ENCODE measurements around the gene DAAM1. TPM values are rescaled to one million over a fixed set of nuclear protein-coding genes. Genes with fewer than 3 reads are reported as not detected.

The DAAM1 gene
- total RNA-seq, 2 donors from 2014 or later = 94.0 to 99.4 TPM

DNA sequence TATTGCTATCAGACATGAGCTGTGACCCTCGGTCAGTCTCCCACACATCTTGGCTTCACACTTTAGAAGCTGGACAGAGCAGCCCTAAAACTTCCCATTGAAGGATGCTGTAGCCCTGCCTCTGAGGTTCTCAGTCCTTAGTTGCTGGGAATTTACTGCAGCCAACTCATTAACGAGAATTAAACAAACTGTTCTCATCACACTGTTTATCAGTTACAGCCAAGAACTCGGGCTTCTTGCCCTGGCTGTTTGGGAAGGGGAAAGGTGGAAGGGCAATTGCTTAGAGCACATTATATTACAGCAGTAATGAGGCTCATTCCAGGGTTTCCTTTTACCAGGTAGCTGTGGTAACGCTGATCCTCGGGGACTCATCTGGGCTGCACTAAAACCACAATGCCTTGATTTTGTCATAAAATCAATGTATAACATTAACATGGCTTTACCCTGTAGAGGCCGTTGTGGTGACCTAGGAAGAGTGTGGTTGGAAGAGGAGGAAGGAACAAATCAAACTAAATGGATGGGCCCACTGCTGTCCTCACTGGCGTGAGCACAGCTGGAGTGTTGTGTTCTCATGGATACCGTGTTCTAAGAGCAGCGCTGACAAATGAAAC lies 189.6 kb downstream of the DAAM1 start:
- DNase-seq = no peak
- Mint-ChIP-seq H3K27ac (no peak overlapping the region), H3K36me3 (ENCODE audit: low read depth) (no peaks in the 10 kb centered on the region), H3K27me3 (ENCODE audit: insufficient read depth) (no peaks in the 10 kb centered on the region), H3K4me3 (no peak overlapping the region), H3K9me3 (no peaks in the 10 kb centered on the region), H3K4me1 (no peaks in the 10 kb centered on the region)
- H3K9ac ChIP-seq (ENCODE audit: extremely low read depth, low read length, poor library complexity, severe bottlenecking) = no peak overlapping the region
- no peak overlapping the region for H3K27ac ChIP-seq (ENCODE audit: low read depth, low read length)
- H3K36me3 ChIP-seq (ENCODE audit: control insufficient read depth, insufficient read depth, low read length) = no peaks in the 10 kb centered on the region
- no peaks in the 10 kb centered on the region for H3K27me3 ChIP-seq (ENCODE audit: control insufficient read depth, insufficient read depth, low read length, poor library complexity, severe bottlenecking)
- H3K4me1 ChIP-seq (ENCODE audit: control insufficient read depth, insufficient read depth, low read length) = no peaks in the 10 kb centered on the region
- H3K9me3 ChIP-seq (ENCODE audit: control insufficient read depth, low read length) = no peaks in the 10 kb centered on the region
- TF ChIP-seq, protein P1, sequence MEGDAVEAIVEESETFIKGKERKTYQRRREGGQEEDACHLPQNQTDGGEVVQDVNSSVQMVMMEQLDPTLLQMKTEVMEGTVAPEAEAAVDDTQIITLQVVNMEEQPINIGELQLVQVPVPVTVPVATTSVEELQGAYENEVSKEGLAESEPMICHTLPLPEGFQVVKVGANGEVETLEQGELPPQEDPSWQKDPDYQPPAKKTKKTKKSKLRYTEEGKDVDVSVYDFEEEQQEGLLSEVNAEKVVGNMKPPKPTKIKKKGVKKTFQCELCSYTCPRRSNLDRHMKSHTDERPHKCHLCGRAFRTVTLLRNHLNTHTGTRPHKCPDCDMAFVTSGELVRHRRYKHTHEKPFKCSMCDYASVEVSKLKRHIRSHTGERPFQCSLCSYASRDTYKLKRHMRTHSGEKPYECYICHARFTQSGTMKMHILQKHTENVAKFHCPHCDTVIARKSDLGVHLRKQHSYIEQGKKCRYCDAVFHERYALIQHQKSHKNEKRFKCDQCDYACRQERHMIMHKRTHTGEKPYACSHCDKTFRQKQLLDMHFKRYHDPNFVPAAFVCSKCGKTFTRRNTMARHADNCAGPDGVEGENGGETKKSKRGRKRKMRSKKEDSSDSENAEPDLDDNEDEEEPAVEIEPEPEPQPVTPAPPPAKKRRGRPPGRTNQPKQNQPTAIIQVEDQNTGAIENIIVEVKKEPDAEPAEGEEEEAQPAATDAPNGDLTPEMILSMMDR (conservative IDR thresholded peaks at IDR 0.05) = no peak
- no peak overlapping the region for H3K4me3 ChIP-seq (ENCODE audit: low read length)
- WGBS, 2 experiments (ENCODE audit: insufficient coverage in 1 of 2, insufficient read length in 1 of 2) = 89 to 94% methylated on average over 6 to 9 of the region's 9 CpGs

DNA sequence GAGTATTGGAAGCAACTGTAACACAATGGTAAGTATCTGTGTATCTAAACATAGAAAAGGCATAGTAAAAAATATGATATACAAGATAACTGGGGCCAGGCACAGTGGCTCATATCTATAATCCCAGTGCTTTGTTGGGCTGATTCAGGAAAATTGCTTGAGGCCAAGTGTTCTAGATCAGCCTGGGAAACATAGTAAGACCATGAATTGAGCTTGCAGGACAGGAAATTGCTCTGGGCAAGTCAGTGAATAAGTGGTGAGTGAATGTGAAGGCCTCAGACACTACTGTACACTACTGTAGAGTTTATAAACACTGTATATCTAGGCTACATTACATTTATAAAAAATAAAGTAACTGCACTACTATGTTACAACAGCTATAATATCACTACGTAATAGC lies 201.5 kb downstream of the DAAM1 start:
- WGBS, 2 experiments (ENCODE audit: insufficient coverage in 1 of 2, insufficient read length in 1 of 2) = 81 to 100% methylated on average over 1 of the region's 1 CpG
- no peaks in the 10 kb centered on the region for H3K27me3 ChIP-seq (ENCODE audit: control insufficient read depth, insufficient read depth, low read length, poor library complexity, severe bottlenecking)
- no peaks in the 10 kb centered on the region for H3K4me1 ChIP-seq (ENCODE audit: control insufficient read depth, insufficient read depth, low read length)
- no peak overlapping the region for H3K27ac Mint-ChIP-seq
- H3K9me3 Mint-ChIP-seq = no peaks in the 10 kb centered on the region
- H3K27ac ChIP-seq (ENCODE audit: low read depth, low read length) = no peak overlapping the region
- TF ChIP-seq, protein P1 (conservative IDR thresholded peaks at IDR 0.05) = no peak
- no peaks in the 10 kb centered on the region for H3K36me3 Mint-ChIP-seq (ENCODE audit: low read depth)
- no peak overlapping the region for H3K4me3 ChIP-seq (ENCODE audit: low read length)
- no peaks in the 10 kb centered on the region for H3K36me3 ChIP-seq (ENCODE audit: control insufficient read depth, insufficient read depth, low read length)
- no peak overlapping the region for H3K9ac ChIP-seq (ENCODE audit: extremely low read depth, low read length, poor library complexity, severe bottlenecking)
- no peaks in the 10 kb centered on the region for H3K4me1 Mint-ChIP-seq
- H3K4me3 Mint-ChIP-seq = no peak overlapping the region
- no peak for DNase-seq
- no peaks in the 10 kb centered on the region for H3K9me3 ChIP-seq (ENCODE audit: control insufficient read depth, low read length)
- H3K27me3 Mint-ChIP-seq (ENCODE audit: insufficient read depth) = no peaks in the 10 kb centered on the region

DNA sequence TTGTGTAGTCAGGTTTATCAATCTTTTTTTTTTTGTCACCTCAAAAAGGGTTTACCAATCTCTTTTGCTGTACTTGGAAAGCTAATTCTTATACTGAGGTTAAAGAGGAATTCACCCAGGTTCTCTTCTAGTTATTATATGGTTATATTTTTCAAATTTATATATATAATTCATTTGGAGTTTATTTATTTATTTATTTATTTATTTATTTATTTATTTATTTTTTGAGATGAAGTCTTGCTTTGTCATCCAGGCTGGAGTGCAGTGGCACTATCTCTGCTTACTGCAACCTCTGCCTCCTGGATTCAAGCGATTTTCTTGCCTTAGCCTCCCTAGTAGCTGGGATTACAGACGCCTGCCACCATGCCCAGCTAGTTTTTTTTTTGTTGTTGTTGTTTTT lies 202.9 kb downstream of the DAAM1 start:
- WGBS, 2 experiments (ENCODE audit: insufficient coverage in 1 of 2, insufficient read length in 1 of 2) = 89 to 95% methylated on average over 1 to 2 of the region's 2 CpGs
- no peak for DNase-seq
- no peak overlapping the region for H3K27ac Mint-ChIP-seq

More for the DNA sequence above, 202.9 kb downstream of the DAAM1 start:
- peaks cover 4% of the 10 kb centered on the region for H3K9me3 Mint-ChIP-seq
- TF ChIP-seq, protein P1 (conservative IDR thresholded peaks at IDR 0.05) = no peak
- Histone ChIP-seq H3K4me1 (ENCODE audit: control insufficient read depth, insufficient read depth, low read length) (no peaks in the 10 kb centered on the region), H3K4me3 (ENCODE audit: low read length) (no peak overlapping the region), H3K27ac (ENCODE audit: low read depth, low read length) (no peak overlapping the region), H3K27me3 (ENCODE audit: control insufficient read depth, insufficient read depth, low read length, poor library complexity, severe bottlenecking) (no peaks in the 10 kb centered on the region), H3K36me3 (ENCODE audit: control insufficient read depth, insufficient read depth, low read length) (no peaks in the 10 kb centered on the region), H3K9ac (ENCODE audit: extremely low read depth, low read length, poor library complexity, severe bottlenecking) (no peak overlapping the region), H3K9me3 (ENCODE audit: control insufficient read depth, low read length) (no peaks in the 10 kb centered on the region)
- no peak overlapping the region for H3K4me3 Mint-ChIP-seq
- no peaks in the 10 kb centered on the region for H3K36me3 Mint-ChIP-seq (ENCODE audit: low read depth)
- no peaks in the 10 kb centered on the region for H3K27me3 Mint-ChIP-seq (ENCODE audit: insufficient read depth)
- H3K4me1 Mint-ChIP-seq = peaks cover 6% of the 10 kb centered on the region

Data from endodermal cell (in vitro differentiated cells).